Measurements from ENCODE around the gene TIGD7. TPM values are rescaled to one million over a fixed set of nuclear protein-coding genes. Genes with fewer than 3 reads are reported as not detected.

TIGD7 gene
- total RNA-seq, 2 donors from 2014 or later = 2.8 to 5.9 TPM

DNA sequence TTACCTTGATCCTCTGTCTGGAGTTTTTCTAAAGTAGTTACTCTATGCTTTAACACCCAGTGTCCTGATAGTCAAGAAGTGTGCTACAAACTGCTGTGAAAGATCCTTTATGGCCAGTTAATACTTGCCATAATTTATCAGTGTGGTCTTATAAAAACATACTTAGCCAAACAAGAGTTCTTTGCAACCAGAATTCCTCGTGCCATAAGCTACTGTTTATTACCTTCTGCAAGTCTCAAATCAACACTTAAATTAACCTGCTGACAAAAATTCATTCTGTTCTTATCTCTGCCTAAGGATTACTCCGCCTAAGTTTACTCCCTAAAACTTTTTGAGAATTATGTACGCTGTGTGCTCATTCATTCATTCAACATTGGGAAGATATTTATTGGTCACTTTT, 22.9 kb upstream of the TIGD7 start:
- peaks cover 9% of the 10 kb centered on the region for H3K27me3 Mint-ChIP-seq (ENCODE audit: insufficient read depth)
- H3K4me3 Mint-ChIP-seq = no peak overlapping the region
- no peak for DNase-seq
- no peak overlapping the region for H3K4me3 ChIP-seq (ENCODE audit: low read length)
- H3K27me3 ChIP-seq (ENCODE audit: control insufficient read depth, insufficient read depth, low read length, poor library complexity, severe bottlenecking) = no peaks in the 10 kb centered on the region
- WGBS, 2 experiments (ENCODE audit: insufficient coverage in 1 of 2, insufficient read length in 1 of 2) = 67 to 70% methylated on average over 2 to 3 of the region's 3 CpGs
- H3K9me3 ChIP-seq (ENCODE audit: control insufficient read depth, low read length) = no peaks in the 10 kb centered on the region
- H3K4me1 ChIP-seq (ENCODE audit: control insufficient read depth, insufficient read depth, low read length) = no peaks in the 10 kb centered on the region
- H3K9ac ChIP-seq (ENCODE audit: extremely low read depth, low read length, poor library complexity, severe bottlenecking) = no peak overlapping the region
- H3K36me3 ChIP-seq (ENCODE audit: control insufficient read depth, insufficient read depth, low read length) = no peaks in the 10 kb centered on the region
- no peak overlapping the region for H3K27ac Mint-ChIP-seq
- H3K9me3 Mint-ChIP-seq = peaks cover 12% of the 10 kb centered on the region
- no peaks in the 10 kb centered on the region for H3K4me1 Mint-ChIP-seq
- TF ChIP-seq CTCF (conservative IDR thresholded peaks at IDR 0.05) = no peak
- no peak overlapping the region for H3K27ac ChIP-seq (ENCODE audit: low read depth, low read length)
- H3K36me3 Mint-ChIP-seq (ENCODE audit: low read depth) = no peaks in the 10 kb centered on the region

DNA sequence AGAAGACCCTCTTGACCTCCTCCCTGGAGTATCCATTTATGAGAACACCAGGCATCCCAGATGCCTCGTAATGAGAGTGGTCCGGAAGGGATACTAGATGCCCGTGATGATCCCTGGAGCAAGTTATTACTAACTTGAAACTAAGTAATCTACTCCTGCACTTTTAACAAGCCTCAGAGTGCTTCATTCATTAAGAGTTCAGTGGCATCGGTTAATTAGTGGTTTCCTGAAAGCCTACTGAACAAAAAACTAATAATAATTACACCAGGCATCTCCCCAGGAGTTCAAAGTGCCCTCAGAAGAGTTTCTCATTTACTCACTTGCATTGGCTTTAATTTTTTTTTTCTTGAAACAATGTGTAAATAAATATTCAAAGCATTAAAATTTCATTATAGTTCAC, 22.3 kb upstream of the TIGD7 start:
- no peak for DNase-seq
- Mint-ChIP-seq H3K4me3 (no peak overlapping the region), H3K9me3 (peaks cover 18% of the 10 kb centered on the region), H3K4me1 (no peaks in the 10 kb centered on the region), H3K27me3 (ENCODE audit: insufficient read depth) (peaks cover 9% of the 10 kb centered on the region), H3K27ac (no peak overlapping the region), H3K36me3 (ENCODE audit: low read depth) (no peaks in the 10 kb centered on the region)
- H3K27me3 ChIP-seq (ENCODE audit: control insufficient read depth, insufficient read depth, low read length, poor library complexity, severe bottlenecking) = no peaks in the 10 kb centered on the region
- no peak overlapping the region for H3K27ac ChIP-seq (ENCODE audit: low read depth, low read length)
- 85 to 86% methylated on average over 4 of the region's 4 CpGs for WGBS, 2 experiments (ENCODE audit: insufficient coverage in 1 of 2, insufficient read length in 1 of 2)
- no peak overlapping the region for H3K4me3 ChIP-seq (ENCODE audit: low read length)
- no peaks in the 10 kb centered on the region for H3K4me1 ChIP-seq (ENCODE audit: control insufficient read depth, insufficient read depth, low read length)
- H3K9me3 ChIP-seq (ENCODE audit: control insufficient read depth, low read length) = no peaks in the 10 kb centered on the region
- TF ChIP-seq CTCF (conservative IDR thresholded peaks at IDR 0.05) = no peak
- H3K9ac ChIP-seq (ENCODE audit: extremely low read depth, low read length, poor library complexity, severe bottlenecking) = no peak overlapping the region
- no peaks in the 10 kb centered on the region for H3K36me3 ChIP-seq (ENCODE audit: control insufficient read depth, insufficient read depth, low read length)

- H3K4me1 Mint-ChIP-seq = no peaks in the 10 kb centered on the region
- no peaks in the 10 kb centered on the region for H3K27me3 ChIP-seq (ENCODE audit: control insufficient read depth, insufficient read depth, low read length, poor library complexity, severe bottlenecking)
- H3K4me1 ChIP-seq (ENCODE audit: control insufficient read depth, insufficient read depth, low read length) = no peaks in the 10 kb centered on the region
- H3K9me3 Mint-ChIP-seq = peaks cover 65% of the 10 kb centered on the region
- peaks cover 21% of the 10 kb centered on the region for H3K36me3 ChIP-seq (ENCODE audit: control insufficient read depth, insufficient read depth, low read length)
- no peak for DNase-seq
- no peak for TF ChIP-seq CTCF (conservative IDR thresholded peaks at IDR 0.05)
- peaks cover 32% of the 10 kb centered on the region for H3K9me3 ChIP-seq (ENCODE audit: control insufficient read depth, low read length)
- no peak overlapping the region for H3K9ac ChIP-seq (ENCODE audit: extremely low read depth, low read length, poor library complexity, severe bottlenecking)
- H3K4me3 Mint-ChIP-seq = no peak overlapping the region
- H3K27ac ChIP-seq (ENCODE audit: low read depth, low read length) = no peak overlapping the region
- 44 to 58% methylated on average over 2 of the region's 2 CpGs for WGBS, 2 experiments (ENCODE audit: insufficient coverage in 1 of 2, insufficient read length in 1 of 2)
- no peak overlapping the region for H3K4me3 ChIP-seq (ENCODE audit: low read length)
- peaks cover 14% of the 10 kb centered on the region for H3K27me3 Mint-ChIP-seq (ENCODE audit: insufficient read depth)
- peaks cover 26% of the 10 kb centered on the region for H3K36me3 Mint-ChIP-seq (ENCODE audit: low read depth)
- H3K27ac Mint-ChIP-seq = no peak overlapping the region
Observed at GRCh38 chr16:3321816-3322215, 16.6 kb upstream of the TIGD7 start.

All from endodermal cell (in vitro differentiated cells).